ENCODE measurements around the gene ULK2.

Gene ULK2

DNA sequence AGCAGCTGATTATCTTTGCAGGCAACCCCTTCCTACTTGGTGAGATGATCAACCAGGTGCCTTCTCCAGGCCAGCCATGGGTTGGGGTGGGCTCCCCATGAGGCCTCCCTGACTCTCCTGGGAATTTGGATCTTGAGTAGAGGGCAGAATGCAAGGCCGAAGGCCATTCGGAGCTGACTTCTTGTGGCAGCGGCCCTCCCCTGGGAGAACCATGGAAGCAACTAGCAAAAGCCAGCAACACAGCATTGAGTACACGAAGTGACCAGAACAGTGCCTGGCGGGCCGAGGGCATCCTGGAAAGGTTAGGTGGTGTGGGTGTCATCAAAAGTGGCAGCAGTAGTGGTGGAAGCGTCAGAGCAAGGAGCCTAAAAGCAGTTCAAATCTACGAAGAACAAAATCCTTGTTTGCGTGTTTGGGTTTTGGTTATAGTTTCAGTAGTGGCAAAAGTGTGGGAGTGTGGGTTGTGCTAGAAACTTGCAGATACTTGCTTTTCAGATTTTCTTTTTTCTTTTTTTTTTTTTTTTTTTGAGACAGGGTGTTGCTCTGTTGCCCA is 117.6 kb downstream of the ULK2 start:
- Histone ChIP-seq H3K36me3 (ENCODE audit: control insufficient read depth, insufficient read depth, low read length) (no peaks in the 10 kb centered on the region), H3K9me3 (ENCODE audit: control insufficient read depth, low read length) (no peaks in the 10 kb centered on the region), H3K27me3 (ENCODE audit: control insufficient read depth, insufficient read depth, low read length) (no peaks in the 10 kb centered on the region), H3K4me3 (ENCODE audit: low read length) (no peak overlapping the region), H3K4me1 (ENCODE audit: control insufficient read depth, insufficient read depth, low read length) (peaks cover 70% of the 10 kb centered on the region), H3K9ac (ENCODE audit: low read length) (no peak overlapping the region)

DNA sequence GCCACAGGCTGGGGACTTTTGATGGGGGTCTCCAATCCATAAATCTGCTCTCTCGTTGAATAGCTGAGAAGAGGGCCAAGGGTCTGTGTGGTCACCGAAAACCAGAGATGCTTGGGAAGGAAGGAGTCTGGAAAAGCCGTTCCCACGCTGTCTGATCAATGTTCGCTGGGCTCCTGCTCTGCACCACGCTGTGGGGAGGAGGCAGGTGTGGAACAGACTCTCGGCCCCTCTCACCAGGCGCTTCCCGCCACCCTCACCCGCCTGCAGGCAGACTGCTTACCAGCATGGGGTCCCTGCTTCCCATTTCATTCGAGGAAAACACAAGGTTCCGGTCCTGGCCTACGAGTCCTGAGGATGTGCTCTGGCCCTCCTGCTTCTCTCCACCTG is 118.9 kb downstream of the ULK2 start:
- H3K4me3 ChIP-seq (ENCODE audit: low read length), result no peak overlapping the region
- peaks cover 63% of the 10 kb centered on the region for H3K4me1 ChIP-seq (ENCODE audit: control insufficient read depth, insufficient read depth, low read length)
- H3K9me3 ChIP-seq (ENCODE audit: control insufficient read depth, low read length), result no peaks in the 10 kb centered on the region
- no peaks in the 10 kb centered on the region for H3K27me3 ChIP-seq (ENCODE audit: control insufficient read depth, insufficient read depth, low read length)
- peak overlapping the region; percentile 66 for H3K9ac ChIP-seq (ENCODE audit: low read length)
- no peaks in the 10 kb centered on the region for H3K36me3 ChIP-seq (ENCODE audit: control insufficient read depth, insufficient read depth, low read length)

DNA sequence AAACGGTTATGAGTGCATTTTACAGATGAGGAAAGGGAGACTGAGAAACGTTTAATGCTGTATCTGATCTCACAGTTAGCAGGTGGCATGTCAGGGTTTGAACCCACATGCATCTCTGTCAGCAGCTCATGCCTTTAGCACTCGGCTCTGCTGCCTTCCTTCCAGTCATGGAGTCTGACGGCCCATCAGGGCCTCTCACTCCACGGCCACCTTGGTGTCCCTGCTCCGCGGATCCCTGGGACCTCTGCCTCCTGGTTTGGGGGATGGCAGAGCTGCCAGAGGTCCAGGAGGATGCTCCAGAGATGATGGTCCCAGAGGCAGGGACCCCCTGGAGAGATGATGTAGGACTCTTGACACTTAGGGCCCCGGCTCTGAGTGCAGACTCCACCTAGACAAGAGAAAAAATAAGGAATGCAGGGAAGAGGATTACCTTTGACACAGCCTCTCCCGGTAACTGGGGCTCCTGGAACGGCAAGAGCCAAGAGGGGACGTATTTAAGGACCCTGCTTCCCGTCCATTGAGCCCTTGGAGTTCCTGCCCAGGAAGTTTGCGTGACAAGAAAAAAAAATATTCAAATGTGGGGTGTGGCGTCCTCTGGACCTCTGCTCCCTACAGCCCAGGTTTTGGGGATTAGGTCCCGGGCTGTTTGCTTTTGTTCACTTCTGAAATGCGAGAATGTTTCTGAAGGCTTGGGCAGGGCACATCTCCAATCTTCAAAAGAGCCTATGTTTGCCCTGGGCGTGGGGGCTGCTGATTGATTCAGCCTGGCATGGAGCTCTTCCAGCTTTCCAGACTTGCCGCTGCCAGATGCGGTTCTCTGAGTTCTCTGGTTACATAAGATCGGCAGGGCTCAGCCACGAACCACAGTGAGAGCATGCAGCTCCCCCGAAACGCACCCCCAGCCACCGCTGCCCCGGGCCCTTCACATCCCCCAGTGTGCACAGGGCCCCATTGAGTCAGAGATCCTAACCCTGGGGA is 119.6 kb downstream of the ULK2 start, which contains the start of gene ALDH3A1:
Gene ALDH3A1, minus strand, starts transcription at position 470 of the 978 bp plus-strand sequence. CDS start 3,169 bp downstream, outside the sequence.
- H3K4me3 ChIP-seq (ENCODE audit: low read length), result peak within 1 kb of the TSS; percentile 40
- no peaks in the 10 kb centered on the region for H3K9me3 ChIP-seq (ENCODE audit: control insufficient read depth, low read length)
- peak within 1 kb of the TSS; percentile 66 for H3K9ac ChIP-seq (ENCODE audit: low read length)
- H3K27me3 ChIP-seq (ENCODE audit: control insufficient read depth, insufficient read depth, low read length), result no peaks in the 10 kb centered on the region
- H3K36me3 ChIP-seq (ENCODE audit: control insufficient read depth, insufficient read depth, low read length), result no peaks in the 10 kb centered on the region
- peaks cover 58% of the 10 kb centered on the region for H3K4me1 ChIP-seq (ENCODE audit: control insufficient read depth, insufficient read depth, low read length)

DNA sequence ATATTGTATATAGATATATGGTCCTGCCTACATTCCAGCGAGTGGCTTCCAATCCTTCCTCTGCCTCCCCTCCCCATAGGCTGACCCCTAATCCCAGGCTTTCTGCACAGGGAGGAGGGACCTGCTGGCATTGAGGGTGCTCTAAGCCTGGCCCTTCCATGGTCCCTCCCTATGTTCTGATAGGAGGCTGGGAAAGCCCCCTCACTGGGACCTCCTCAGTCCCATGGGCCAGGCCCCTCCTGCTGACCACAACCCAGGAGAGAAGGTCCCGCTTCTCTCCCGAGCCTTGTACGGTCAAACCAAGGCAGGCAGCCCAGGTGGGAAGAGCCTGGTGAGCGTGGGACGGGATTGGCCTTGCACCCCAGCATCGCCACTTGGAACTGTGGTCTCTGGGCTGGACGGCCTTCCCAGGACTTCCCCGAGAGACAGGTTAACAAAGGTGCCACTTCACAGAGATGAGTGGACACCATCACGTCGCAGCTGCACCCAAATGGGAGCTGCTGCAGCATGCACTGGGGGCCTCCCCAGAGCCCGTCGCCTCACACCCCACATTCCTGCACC is 120.5 kb downstream of the ULK2 start:
- H3K9me3 ChIP-seq (ENCODE audit: control insufficient read depth, low read length), result no peaks in the 10 kb centered on the region
- H3K27me3 ChIP-seq (ENCODE audit: control insufficient read depth, insufficient read depth, low read length), result no peaks in the 10 kb centered on the region
- H3K36me3 ChIP-seq (ENCODE audit: control insufficient read depth, insufficient read depth, low read length), result no peaks in the 10 kb centered on the region
- peak overlapping the region; percentile 66 for H3K9ac ChIP-seq (ENCODE audit: low read length)
- peak overlapping the region; percentile 40 for H3K4me3 ChIP-seq (ENCODE audit: low read length)
- H3K4me1 ChIP-seq (ENCODE audit: control insufficient read depth, insufficient read depth, low read length), result peaks cover 51% of the 10 kb centered on the region

DNA sequence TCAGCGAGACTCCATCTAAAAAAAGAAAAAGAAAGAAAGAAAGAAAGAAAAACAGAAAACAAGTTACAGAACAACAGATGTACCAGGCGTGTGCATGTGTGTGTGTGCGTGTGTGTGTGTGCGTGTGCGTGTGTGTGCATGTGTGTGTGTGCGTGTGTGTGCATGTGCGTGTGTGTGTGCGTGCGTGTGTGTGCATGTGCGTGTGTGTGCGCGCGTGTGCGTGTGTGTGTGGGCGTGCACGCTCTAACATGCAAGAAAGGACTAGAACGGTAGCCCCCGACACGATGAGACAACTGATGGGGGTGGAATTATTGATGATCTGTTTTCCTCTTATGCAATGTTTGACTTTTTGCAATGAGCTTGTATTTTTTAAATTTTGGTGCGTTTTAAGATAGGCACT is 121.2 kb downstream of the ULK2 start:
- H3K36me3 ChIP-seq (ENCODE audit: control insufficient read depth, insufficient read depth, low read length), result no peaks in the 10 kb centered on the region
- no peaks in the 10 kb centered on the region for H3K27me3 ChIP-seq (ENCODE audit: control insufficient read depth, insufficient read depth, low read length)
- no peak overlapping the region for H3K4me3 ChIP-seq (ENCODE audit: low read length)
- H3K9ac ChIP-seq (ENCODE audit: low read length), result peak overlapping the region; percentile 80
- H3K9me3 ChIP-seq (ENCODE audit: control insufficient read depth, low read length), result no peaks in the 10 kb centered on the region
- H3K4me1 ChIP-seq (ENCODE audit: control insufficient read depth, insufficient read depth, low read length), result peaks cover 46% of the 10 kb centered on the region

DNA sequence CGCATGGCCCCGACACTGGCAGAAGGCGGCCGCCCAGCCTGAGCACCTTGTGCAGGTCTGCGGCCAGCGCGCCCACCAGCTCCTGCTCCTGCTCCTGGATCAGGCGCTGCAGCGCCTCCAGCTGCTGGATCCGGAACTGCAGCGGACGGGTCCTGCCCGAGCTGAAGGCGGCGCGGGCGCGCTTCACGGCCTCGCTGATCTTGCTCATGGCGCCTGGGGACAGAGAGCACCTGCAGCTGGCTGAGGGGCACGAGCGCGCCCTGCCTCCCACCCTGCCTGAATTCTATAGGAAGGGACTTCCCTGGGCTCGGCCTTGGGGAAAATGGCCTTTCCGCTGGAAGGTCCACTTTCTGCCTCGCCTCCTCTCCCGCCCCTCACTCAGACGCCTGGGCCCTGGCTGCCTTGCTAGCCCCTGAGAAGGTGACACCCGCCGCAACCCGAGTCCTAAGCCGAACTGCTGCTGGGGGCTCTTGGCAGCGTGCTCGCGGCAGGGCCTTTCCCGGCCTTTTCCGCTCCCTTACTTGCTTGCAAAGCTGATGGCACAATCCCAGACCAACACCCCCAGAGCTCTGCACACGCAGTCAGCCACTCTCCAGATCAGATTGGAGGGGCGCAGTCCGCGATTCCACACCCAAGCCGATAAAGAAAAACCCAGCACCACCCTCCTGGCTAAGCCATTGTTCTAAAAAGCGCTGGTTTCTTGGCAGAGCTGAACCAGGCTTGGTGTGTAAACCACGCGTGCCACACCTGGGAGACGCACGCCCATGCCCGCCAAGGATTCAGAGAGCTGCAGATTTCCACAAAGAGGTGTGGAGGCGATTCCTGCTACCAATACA is 122.6 kb downstream of the ULK2 start:
- peak overlapping the region; percentile 80 for H3K9ac ChIP-seq (ENCODE audit: low read length)
- H3K4me1 ChIP-seq (ENCODE audit: control insufficient read depth, insufficient read depth, low read length), result peaks cover 40% of the 10 kb centered on the region
- no peaks in the 10 kb centered on the region for H3K9me3 ChIP-seq (ENCODE audit: control insufficient read depth, low read length)
- H3K27me3 ChIP-seq (ENCODE audit: control insufficient read depth, insufficient read depth, low read length), result no peaks in the 10 kb centered on the region
- peak overlapping the region; percentile 22 for H3K4me3 ChIP-seq (ENCODE audit: low read length)
- no peaks in the 10 kb centered on the region for H3K36me3 ChIP-seq (ENCODE audit: control insufficient read depth, insufficient read depth, low read length)

DNA sequence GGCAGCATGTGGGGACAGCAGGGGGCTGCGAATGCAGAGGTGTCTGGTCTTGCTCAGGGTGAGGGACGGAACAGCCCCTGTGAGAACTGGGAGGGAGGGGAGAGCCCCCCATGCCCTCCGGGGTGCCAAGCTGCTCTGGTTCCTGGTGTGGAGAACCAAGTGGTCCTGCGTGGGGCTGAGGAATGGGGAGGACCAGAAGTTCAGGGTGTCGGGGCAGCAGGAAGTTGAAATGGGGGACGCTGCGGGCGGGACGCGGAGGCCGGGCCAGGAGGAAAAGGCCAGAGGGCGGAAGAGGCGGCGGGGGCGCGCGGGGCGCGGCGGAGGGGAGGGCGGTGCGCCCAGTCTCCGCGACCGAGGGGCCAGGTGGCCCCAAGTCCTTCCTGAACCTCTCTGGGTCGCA is 123.2 kb downstream of the ULK2 start:
- Histone ChIP-seq H3K36me3 (ENCODE audit: control insufficient read depth, insufficient read depth, low read length) (no peaks in the 10 kb centered on the region), H3K4me3 (ENCODE audit: low read length) (no peak overlapping the region), H3K9me3 (ENCODE audit: control insufficient read depth, low read length) (no peaks in the 10 kb centered on the region), H3K27me3 (ENCODE audit: control insufficient read depth, insufficient read depth, low read length) (no peaks in the 10 kb centered on the region), H3K4me1 (ENCODE audit: control insufficient read depth, insufficient read depth, low read length) (peaks cover 34% of the 10 kb centered on the region), H3K9ac (ENCODE audit: low read length) (peak overlapping the region; percentile 68)

DNA sequence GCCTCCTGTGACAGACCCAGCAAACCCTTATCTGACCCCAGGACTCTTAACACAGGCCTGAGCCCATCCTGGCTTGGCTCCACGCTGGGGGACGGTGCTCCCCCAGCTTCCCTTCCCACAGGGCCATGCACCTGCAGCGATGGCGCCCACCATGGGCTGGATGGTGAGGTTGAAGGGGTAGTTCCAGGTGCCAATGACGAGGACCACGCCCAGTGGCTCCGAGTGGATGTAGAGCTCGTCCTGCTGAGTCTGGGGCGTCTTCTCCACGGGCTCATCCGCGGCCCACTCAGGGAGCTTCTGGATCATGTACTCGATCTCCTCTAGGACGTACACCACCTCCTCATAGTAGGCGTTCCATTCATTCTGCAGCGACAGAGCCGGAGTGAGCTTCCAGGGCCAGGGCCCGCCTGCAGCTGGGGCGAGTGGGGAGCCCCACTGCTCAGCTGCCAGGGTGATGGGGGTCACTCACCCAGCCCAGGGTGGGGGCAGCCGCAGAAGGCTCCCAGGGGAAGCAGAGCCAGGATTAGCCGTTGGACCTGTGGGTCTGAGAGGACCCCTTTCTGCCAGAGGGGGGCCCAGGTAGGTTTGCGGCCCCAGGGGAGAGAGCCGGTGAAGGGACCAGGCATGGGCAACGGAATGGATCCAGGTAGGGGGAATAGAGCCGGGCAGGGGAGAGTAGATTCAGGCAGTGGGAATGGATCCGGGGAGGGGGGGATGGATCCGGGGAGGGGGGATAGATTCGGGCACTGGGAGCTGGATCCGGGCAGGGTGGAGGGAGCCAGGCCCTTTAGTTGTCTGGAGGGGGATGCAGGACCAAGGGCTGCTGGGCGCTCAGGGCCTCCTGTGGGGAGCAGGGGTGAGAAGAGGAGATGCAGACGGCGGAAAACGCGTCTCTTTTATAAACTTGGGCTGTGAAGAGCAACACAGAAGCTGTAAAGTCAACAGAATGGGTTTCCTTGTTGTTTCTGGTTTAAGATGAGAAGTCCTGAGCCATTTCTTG is 124.3 kb downstream of the ULK2 start:
- Histone ChIP-seq H3K9me3 (ENCODE audit: control insufficient read depth, low read length) (no peaks in the 10 kb centered on the region), H3K36me3 (ENCODE audit: control insufficient read depth, insufficient read depth, low read length) (no peaks in the 10 kb centered on the region), H3K4me1 (ENCODE audit: control insufficient read depth, insufficient read depth, low read length) (peaks cover 25% of the 10 kb centered on the region), H3K9ac (ENCODE audit: low read length) (no peak overlapping the region), H3K27me3 (ENCODE audit: control insufficient read depth, insufficient read depth, low read length) (no peaks in the 10 kb centered on the region), H3K4me3 (ENCODE audit: low read length) (no peak overlapping the region)

DNA sequence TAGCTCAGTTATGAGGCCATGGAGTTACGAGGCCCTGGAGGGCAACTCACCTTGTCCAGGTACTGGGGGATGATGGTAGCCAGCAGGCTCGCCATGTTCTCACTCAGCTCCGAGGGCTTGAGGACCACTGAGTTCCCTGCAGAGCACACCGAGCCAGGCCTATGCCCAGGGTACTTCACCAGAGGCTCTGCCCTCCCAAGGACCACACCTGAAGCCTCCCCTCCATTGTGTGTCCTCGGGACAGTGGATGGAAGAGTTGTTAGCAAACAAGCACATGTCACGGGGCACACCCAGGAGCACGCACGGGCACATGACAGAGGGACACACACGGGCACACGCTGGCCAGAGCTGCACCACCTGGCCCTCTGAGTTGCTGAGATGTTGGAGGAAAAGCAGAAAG is 125.2 kb downstream of the ULK2 start:
- peaks cover 19% of the 10 kb centered on the region for H3K4me1 ChIP-seq (ENCODE audit: control insufficient read depth, insufficient read depth, low read length)
- no peaks in the 10 kb centered on the region for H3K27me3 ChIP-seq (ENCODE audit: control insufficient read depth, insufficient read depth, low read length)
- no peaks in the 10 kb centered on the region for H3K36me3 ChIP-seq (ENCODE audit: control insufficient read depth, insufficient read depth, low read length)
- H3K9ac ChIP-seq (ENCODE audit: low read length), result no peak overlapping the region
- no peaks in the 10 kb centered on the region for H3K9me3 ChIP-seq (ENCODE audit: control insufficient read depth, low read length)
- no peak overlapping the region for H3K4me3 ChIP-seq (ENCODE audit: low read length)

DNA sequence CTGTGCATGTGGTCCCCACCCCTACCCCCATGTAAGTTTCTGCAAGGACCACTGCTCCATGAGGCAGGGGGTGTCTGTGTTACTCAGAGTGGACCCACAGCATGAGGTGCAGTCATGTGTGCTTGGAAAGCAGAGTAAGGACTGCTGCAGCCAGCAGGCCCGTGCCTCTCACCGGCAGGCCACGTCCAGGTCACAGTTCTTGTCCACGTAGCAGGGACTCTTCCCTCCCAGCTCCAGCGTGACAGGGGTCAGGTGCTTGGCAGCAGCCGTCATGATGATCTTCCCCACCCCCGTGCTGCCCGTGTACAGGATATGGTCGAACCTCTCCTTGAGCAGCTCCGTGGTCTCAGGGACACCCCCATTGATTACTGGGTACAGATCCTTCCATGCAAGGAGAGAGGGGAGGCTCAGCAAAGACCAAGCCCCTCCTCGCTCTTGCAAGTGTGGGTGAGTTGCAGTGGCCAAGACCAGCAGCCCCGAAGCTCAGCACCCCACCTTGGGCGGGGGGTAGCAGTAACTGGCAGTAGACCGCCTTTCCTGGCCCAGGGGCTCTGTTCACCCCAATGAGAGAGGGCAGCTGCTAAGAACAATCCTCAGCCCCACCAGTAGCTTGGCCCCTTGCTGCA is 125.8 kb downstream of the ULK2 start:
- Histone ChIP-seq H3K27me3 (ENCODE audit: control insufficient read depth, insufficient read depth, low read length) (no peaks in the 10 kb centered on the region), H3K4me1 (ENCODE audit: control insufficient read depth, insufficient read depth, low read length) (peaks cover 18% of the 10 kb centered on the region), H3K9ac (ENCODE audit: low read length) (no peak overlapping the region), H3K9me3 (ENCODE audit: control insufficient read depth, low read length) (no peaks in the 10 kb centered on the region), H3K36me3 (ENCODE audit: control insufficient read depth, insufficient read depth, low read length) (no peaks in the 10 kb centered on the region), H3K4me3 (ENCODE audit: low read length) (no peak overlapping the region)

Data from mucosa of stomach (tissue), 1 donor.